VCaP (cell line): ENCODE data around the gene DCAF5.

Source experiments
- H3K27ac ChIP-seq: fragments of 450-650 bp; 2 replicates; pipeline ENCODE4 v1.5.1; 2017
- TF ChIP-seq, protein P1 (sequence below): fragments of 450-650 bp; conservative IDR thresholded peaks from 2 replicates; pipeline ENCODE4 v1.5.1; 2017; ENCODE audit warnings: mild to moderate bottlenecking, moderate library complexity

DCAF5 gene

DNA sequence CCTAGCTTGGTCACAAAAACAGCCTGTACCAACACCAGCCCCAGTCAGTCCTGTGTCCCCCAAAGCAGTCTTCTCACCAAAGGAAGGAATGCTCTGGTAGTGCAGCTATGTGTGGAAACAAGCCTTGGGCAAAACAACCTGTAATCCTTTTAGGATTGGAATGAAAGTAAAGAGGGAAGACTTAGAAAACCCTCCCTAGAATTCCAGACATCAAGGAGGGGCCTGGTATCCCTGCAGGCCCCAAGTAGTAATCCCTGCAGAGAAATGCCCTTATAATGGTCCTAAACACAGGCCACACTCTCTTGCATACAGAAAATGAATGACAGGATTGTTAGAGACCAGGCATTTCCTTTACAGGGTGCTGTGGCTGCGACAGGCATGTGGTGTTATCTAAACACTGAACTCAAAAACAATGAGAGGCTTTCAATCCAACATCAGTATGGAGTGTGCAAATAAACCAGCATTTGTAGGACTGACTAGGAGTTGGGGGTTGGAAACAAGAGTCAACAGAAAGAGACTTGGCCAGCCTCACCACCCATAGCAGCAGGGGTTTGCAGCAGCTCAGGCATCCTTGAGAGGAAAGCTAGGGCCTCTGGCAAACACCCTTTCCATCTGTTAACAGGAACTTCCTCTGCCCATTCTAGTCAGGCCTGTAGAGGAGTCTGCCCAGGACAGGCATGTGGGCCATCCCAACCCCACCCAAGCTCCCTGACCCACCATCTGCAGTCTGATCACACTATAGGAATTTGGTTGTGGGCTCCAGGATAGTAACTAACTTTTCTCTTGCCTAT is 59.1 kb downstream of the DCAF5 start:
- H3K27ac ChIP-seq = peak overlapping the region; percentile 59
- TF ChIP-seq, protein P1, sequence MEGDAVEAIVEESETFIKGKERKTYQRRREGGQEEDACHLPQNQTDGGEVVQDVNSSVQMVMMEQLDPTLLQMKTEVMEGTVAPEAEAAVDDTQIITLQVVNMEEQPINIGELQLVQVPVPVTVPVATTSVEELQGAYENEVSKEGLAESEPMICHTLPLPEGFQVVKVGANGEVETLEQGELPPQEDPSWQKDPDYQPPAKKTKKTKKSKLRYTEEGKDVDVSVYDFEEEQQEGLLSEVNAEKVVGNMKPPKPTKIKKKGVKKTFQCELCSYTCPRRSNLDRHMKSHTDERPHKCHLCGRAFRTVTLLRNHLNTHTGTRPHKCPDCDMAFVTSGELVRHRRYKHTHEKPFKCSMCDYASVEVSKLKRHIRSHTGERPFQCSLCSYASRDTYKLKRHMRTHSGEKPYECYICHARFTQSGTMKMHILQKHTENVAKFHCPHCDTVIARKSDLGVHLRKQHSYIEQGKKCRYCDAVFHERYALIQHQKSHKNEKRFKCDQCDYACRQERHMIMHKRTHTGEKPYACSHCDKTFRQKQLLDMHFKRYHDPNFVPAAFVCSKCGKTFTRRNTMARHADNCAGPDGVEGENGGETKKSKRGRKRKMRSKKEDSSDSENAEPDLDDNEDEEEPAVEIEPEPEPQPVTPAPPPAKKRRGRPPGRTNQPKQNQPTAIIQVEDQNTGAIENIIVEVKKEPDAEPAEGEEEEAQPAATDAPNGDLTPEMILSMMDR = no peak

DNA sequence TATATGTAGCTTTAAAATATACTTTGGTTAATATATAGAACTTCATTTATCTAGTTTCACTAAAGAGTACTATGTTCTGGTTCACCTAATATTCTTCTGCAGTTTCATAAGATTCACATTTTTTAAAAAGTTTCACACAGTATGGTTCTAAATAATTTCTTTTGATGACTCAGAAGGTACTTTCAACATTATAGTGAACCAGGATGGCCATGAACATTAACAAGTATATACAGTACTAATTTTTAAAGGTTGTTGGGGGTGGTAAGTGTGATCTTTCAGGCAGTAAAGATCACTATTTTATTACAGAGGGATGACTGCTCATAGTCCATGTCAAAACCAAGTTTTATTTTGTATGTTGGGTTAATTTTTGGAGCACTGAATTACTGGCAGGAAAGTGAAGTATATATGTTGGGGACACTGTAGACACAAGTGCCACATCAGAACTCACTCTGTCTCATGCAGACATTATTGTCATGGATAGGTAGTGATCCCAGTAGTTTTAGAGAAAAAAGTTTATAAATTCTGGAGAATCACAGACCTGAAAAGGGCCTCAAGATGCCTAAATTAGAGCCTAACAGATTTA is 60.0 kb downstream of the DCAF5 start:
- TF ChIP-seq, protein P1 = no peak
- H3K27ac ChIP-seq = peak overlapping the region; percentile 59

DNA sequence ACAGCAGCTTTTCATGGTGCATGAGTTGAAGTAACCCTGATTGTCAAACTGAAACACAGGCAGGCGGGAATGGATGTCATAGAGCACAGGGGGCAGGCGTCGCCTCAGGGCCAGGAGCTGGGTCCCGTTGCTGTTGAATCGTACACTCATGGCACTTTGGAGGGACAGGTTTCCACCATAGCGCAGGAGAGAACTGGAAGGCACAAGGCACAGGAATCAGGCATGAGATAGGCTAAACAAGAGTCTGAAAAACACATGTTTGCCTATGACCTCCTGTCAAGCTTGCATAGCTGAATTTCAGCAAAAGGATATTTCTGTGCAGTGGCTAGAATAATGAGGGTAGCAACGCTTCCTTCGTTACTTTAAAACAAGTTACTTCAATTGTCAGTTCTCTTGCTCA is 61.2 kb downstream of the DCAF5 start:
- TF ChIP-seq, protein P1 = no peak
- H3K27ac ChIP-seq = no peak overlapping the region

DNA sequence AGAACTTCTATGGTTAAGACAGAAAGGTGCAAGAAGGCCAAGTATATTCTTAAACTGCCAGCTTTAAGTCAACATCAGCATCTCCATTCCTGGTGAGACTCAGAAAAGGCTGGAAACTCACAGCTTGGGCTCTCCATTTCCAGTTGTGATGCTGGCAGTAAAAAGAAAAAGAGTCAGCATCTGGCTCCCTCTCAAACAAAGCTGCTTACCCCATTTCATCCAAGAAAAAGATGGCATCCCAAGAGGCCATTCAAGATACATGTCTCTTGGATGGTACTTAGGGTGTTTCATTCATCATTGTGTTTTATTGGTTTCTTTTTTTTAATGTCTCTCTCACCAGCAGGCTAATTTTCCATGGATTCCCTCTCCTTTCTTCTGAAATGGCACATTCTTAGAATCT is 61.9 kb downstream of the DCAF5 start:
- TF ChIP-seq, protein P1 = no peak

DNA sequence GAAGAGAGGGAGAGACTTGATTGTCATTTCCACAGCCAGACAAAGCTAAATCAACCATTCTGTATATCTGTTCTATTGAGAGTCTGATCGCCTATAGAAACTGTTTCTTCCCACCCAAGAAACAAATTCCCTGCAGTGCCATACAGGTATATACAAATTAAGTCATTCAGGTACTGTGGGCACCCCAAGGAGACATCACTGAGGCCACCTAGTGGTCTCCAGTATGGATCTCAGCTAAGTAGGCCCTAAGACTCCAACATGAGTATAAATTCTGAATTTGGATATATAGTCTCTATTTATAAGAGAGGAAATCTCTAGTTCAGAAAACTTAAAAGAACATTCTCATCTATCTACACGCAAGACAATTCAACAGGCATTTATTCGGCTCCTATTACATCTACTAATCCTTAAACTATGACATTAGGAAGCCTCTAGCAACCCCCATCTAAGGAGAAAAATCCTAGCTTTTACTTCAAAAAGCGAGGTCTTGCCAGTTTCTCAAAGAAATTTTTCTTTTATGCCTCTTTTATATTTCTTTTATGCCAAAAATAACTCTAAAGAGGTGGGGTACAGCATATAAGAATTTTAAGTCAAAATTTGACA is 62.6 kb downstream of the DCAF5 start:
- H3K27ac ChIP-seq = no peak overlapping the region
- TF ChIP-seq, protein P1 = peak; percentile 85

More for the DNA sequence above, 61.9 kb downstream of the DCAF5 start:
- no peak overlapping the region for H3K27ac ChIP-seq

DNA sequence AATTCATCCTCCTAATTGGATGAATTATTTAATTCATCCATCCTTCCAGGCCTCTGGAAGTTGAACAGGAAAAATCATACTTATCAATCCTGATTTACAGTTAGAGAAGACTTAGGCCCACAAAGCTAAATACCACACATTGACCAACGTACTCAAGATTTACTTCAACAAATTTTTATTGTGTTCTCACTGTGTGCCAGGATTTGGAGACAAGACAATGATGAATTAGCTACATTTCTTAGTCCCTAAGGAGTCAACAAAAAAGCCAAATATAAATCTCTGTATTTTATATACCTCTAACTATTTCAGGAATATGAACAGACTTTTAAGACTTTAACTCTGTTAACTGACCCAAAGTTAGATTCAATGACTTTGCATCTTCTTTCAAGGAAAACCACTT is 63.9 kb downstream of the DCAF5 start:
- TF ChIP-seq, protein P1 = no peak
- no peak overlapping the region for H3K27ac ChIP-seq

DNA sequence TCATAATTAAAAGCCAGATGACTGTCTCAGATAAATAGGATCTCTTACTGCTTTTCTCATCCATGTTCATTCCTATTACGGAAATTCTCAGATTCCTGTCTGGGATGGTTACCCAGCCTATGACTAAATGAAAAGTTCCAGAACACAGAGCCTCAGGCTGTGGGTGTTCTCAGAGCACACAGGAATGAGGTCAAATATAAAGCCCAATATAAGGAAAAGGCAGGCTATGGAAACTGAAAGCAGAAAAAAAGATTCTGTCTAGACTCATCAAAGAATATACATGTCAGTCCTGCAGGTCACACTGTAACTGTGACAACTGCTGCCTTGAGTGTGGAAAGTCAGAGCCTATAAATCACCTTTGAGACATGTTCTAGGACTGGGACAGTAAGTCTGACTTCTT is 64.3 kb downstream of the DCAF5 start:
- TF ChIP-seq, protein P1 = no peak
- no peak overlapping the region for H3K27ac ChIP-seq
